Cardiac fibroblast (primary cell): Measurements from ENCODE around the gene STX12.
"Not testable (repeated sequence)": the region's sequence is repeated elsewhere in the genome, so short reads cannot be mapped to it uniquely, and the experiment has no call there.

ENCODE experiments used
- DNase-seq, 2 donors: peaks; one replicate each; pipeline versions ENCODE4 v3.0.0 to v3.0.0-alpha.2; 2010; ENCODE audit warnings: low read depth in 2 of 2
- H3K4me3 ChIP-seq, 2 donors: replicated peaks in 1 of 2; 1 replicate in 1 of 2; 2 replicates in 1 of 2; pipeline ENCODE4 v1.5.1; 2011; ENCODE audit warnings: low read depth in 2 of 2, low read length in 2 of 2, mild to moderate bottlenecking in 2 of 2, moderate library complexity in 1 of 2
- TF ChIP-seq, protein P1 (sequence below): IDR thresholded peaks from one replicate; pipeline ENCODE4 v1.5.1; 2011; ENCODE audit warnings: low read depth, mild to moderate bottlenecking, low read length, inconsistent platforms

STX12 gene

DNA sequence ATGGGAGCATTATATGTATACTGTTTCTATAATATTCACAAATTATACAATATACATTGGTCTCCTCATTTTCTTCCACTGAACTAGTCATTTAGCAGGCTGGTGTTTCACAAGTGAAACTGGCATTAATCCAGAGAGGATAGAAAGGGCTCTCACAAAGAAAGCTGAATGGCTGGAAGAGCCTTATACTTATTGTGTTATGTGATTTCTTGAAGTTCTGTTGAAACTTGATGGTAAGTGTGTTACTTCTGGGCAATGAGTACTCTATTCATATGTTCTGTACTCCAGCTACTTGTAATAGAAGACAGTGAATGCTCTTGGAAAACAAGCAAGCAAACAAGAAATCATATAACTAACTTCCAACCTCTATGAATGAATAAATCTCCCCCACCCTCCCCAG lies 14.9 kb downstream of the STX12 start:
- H3K4me3 ChIP-seq: no peak overlapping the region
- peak; percentile 84 to 89 for DNase-seq
- TF ChIP-seq, protein P1, sequence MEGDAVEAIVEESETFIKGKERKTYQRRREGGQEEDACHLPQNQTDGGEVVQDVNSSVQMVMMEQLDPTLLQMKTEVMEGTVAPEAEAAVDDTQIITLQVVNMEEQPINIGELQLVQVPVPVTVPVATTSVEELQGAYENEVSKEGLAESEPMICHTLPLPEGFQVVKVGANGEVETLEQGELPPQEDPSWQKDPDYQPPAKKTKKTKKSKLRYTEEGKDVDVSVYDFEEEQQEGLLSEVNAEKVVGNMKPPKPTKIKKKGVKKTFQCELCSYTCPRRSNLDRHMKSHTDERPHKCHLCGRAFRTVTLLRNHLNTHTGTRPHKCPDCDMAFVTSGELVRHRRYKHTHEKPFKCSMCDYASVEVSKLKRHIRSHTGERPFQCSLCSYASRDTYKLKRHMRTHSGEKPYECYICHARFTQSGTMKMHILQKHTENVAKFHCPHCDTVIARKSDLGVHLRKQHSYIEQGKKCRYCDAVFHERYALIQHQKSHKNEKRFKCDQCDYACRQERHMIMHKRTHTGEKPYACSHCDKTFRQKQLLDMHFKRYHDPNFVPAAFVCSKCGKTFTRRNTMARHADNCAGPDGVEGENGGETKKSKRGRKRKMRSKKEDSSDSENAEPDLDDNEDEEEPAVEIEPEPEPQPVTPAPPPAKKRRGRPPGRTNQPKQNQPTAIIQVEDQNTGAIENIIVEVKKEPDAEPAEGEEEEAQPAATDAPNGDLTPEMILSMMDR: no peak

DNA sequence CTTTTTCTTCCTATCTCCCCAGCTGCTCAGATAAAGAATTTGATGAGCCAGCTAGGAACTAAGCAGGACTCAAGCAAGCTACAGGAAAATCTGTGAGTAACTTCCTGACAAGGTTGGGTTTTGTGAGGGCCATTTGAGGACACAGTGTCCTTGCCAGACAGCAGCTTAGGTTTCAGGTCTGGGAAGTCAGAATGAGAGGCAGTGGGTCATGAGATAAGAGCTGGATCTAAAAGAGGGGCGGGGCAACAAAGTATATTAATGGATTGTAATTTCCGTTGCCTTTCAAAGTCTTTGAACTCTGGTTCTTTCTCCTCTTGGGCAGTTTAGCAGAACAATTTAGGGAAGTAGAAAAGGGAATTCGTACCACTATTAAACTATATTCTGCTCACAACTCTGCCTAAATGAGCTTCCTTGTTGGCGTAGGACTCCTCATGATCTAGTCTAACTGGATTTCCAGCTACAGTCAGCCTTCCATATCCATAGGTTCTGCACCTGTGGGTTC lies 16.6 kb downstream of the STX12 start:
- no peak overlapping the region for H3K4me3 ChIP-seq
- DNase-seq: peak; percentile 76 to 77
- TF ChIP-seq, protein P1: no peak

DNA sequence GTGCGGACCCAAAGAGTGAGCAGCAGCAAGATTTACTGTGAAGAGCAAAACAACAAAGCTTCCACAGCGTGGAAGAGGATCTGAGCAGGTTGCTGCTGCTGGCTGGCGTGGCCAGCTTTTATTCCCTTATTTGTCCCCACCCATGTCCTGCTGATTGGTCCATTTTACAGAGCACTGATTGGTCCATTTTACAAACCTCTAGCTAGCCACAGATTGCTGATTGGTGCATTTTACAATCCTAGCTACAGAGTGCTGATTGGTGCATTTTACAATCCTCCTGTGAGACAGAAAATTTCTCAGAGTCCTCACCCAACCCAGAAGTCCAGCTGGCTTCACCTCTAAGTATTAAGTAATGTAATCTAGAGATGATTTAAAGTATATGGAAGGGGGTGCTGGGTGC lies 17.3 kb downstream of the STX12 start:
- not testable (repeated sequence) for H3K4me3 ChIP-seq, DNase-seq

DNA sequence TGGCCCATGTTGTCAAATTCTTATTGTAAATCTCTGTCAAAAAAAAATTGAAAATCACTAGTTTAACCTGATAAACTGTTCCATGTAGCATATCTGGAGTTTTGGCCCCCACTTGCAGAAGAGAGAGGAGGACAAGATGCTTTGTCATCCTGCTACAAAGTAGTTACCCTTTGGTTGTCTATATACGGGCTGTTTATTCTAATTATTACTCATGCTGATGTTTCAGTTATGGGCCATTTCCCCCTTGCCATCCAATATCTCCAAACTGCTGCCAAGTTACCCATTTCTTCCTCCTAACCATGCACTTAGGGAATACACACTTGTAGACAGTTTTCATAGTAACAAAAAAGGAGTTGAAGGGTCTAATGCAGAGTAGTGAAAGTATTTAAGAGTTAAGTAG lies 22.6 kb downstream of the STX12 start:
- no peak for DNase-seq
- H3K4me3 ChIP-seq: no peak overlapping the region
- TF ChIP-seq, protein P1: no peak

DNA sequence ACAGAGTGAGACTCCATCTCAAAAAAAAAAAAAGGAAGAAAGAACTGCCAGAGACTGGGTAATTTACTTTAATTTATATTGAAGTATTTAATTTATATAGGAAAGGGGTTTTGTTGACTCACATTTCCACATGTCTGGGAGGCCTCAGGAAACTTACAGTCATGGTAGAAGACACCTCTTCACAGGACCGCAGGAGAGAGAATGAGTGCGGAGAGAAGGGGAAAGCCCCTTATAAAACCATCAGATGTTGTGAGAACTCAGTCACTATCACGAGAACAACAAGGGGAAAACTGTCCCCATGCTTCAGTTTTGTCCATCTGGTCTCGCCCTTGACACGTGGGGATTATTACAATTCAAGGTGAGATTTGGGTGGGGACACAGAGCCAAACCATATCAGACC lies 31.8 kb downstream of the STX12 start:
- TF ChIP-seq, protein P1: no peak
- no peak overlapping the region for H3K4me3 ChIP-seq
- DNase-seq: no peak

DNA sequence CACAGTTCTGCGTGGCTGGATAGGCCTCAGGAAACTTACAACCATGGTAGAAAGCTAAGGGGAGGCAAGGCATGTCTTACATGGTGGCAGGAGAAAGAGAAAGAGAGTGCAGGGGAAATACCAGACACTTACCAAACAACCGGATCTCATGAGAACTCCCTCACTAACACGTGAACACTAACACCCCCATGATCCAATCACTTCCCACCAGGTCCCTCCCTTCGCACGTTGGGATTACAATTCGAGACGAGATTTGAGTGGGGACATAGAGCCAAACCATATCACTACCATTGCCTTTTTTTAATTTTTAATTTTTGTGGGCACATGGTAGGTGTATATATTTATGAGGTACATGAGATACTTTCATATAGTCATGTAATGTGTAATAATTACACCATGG lies 33.7 kb downstream of the STX12 start:
- no peak for DNase-seq
- H3K4me3 ChIP-seq: no peak overlapping the region
- TF ChIP-seq, protein P1: no peak

DNA sequence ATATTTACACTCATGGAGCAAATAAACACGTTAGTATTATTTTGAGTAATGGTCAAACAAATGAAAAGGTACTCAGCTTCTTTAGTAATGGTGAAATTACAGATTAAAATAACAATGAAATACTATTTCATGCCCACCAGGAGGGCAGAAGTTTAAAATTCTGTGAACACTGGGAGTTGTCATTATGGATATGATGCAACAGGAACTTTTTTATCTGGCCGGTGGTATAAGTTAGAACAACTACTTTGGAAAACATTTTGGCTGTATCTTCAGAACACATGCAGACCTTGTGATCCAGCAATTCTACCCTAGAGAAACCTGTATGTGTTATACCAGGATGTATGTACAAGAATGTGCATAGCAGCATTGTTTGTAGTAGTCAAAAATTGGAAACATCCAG lies 34.4 kb downstream of the STX12 start:
- TF ChIP-seq, protein P1: no peak
- DNase-seq: peak in 1 of 2 donors; percentile 66

DNA sequence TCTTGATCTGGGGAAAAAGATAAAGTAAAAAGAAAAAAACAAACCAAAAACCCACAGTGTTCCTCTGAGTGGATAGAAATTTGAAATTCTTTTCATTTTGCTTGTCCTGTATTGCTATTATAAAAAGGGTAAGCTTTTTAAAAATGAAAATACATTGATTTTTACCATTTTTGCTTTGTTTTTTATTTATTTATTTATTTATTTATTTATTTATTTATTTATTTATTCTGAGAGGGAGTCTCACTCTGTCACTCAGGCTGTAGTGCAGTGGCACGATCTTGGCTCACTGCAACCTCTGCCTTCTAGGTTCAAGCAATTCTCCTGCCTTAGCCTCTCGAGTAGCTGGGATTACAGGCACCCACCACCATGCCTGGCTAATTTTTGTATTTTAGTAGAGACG lies 35.1 kb downstream of the STX12 start:
- not testable (repeated sequence) for H3K4me3 ChIP-seq, DNase-seq

More for the DNA sequence above, 34.4 kb downstream of the STX12 start:
- H3K4me3 ChIP-seq: no peak overlapping the region
